Lung (tissue), 12 donors: ENCODE data around the gene ROR1. TPM values are rescaled to one million over a fixed set of nuclear protein-coding genes. Genes with fewer than 3 reads are reported as not detected.

Experiments used
- ATAC-seq: fragments of 200-7000 bp; cut with Tn5 transposase; one replicate; pipeline ENCODE4 v1.9.1; 2020; ENCODE audit warnings: moderate number of reproducible peaks; ENCODE audit not compliant: insufficient read depth, low FRiP score
- DNase-seq, 3 donors: peaks; one replicate each; pipeline ENCODE4 v3.0.0-alpha.2; 2013 to 2017
- H3K27ac ChIP-seq, 2 donors: one replicate each; pipeline ENCODE4 v1.5.1; 2013; ENCODE audit warnings: mild to moderate bottlenecking in 2 of 2, moderate library complexity in 2 of 2, control low read depth in 1 of 2, inconsistent platforms in 1 of 2, low read depth in 1 of 2, low read length in 1 of 2
- H3K27me3 ChIP-seq, 3 donors: one replicate each; pipeline ENCODE4 v1.5.1; 2013; ENCODE audit warnings: low read length in 2 of 3; ENCODE audit not compliant: control insufficient read depth in 3 of 3, insufficient read depth in 3 of 3
- H3K36me3 ChIP-seq, 4 donors: one replicate each; pipeline ENCODE4 v1.5.1; 2013; ENCODE audit warnings: low read length in 4 of 4, mild to moderate bottlenecking in 1 of 4, moderate library complexity in 1 of 4; ENCODE audit not compliant: control insufficient read depth in 4 of 4, insufficient read depth in 4 of 4
- H3K4me1 ChIP-seq, 5 donors: one replicate each; pipeline ENCODE4 v1.5.1; 2013; ENCODE audit warnings: low read length in 5 of 5, mild to moderate bottlenecking in 2 of 5, moderate library complexity in 1 of 5; ENCODE audit not compliant: control insufficient read depth in 5 of 5, insufficient read depth in 5 of 5
- H3K4me3 ChIP-seq: one replicate; pipeline ENCODE4 v1.5.1; 2013; ENCODE audit warnings: mild to moderate bottlenecking, control low read depth, moderate library complexity
- H3K9ac ChIP-seq, 2 donors: one replicate each; pipeline ENCODE4 v1.5.1; 2013; ENCODE audit warnings: low read length in 2 of 2, control low read depth in 1 of 2; ENCODE audit not compliant: insufficient read depth in 1 of 2
- H3K9me3 ChIP-seq, 4 donors: one replicate each; pipeline ENCODE4 v1.5.1; 2013; ENCODE audit warnings: low read length in 3 of 4, mild to moderate bottlenecking in 1 of 4, moderate library complexity in 1 of 4; ENCODE audit not compliant: control insufficient read depth in 4 of 4, insufficient read depth in 3 of 4
- WGBS, 2 donors: extraction: QIAGEN DNeasy Blood & Tissue Kit; methylation state at CpG; one replicate each; pipeline ENCODE4 v1.1.7; 2013; 5-methylcytosine and 5-hydroxymethylcytosine counted together
- polyA plus RNA-seq, 2 donors: library from polyadenylated mRNA; stranded (reverse); fragments of 200-250 nt; gene quantifications; one replicate each; pipeline ENCODE4 v1.2.1, GENCODE V29; 2013
- total RNA-seq, 2 donors: library from RNA; depleted of rRNA in 1 of 2; stranded (reverse); fragments of >200 nt in 1 of 2; gene quantifications; one replicate each; pipeline ENCODE4 v1.2.1, GENCODE V29; 2014 to 2021
- TF ChIP-seq, protein P1 (sequence below): IDR thresholded peaks from 2 replicates; pipeline ENCODE4 v1.5.1; 2012; ENCODE audit warnings: mild to moderate bottlenecking; ENCODE audit errors: control extremely low read depth, extremely low read depth
- donor health status: control.
- donor health status: control.
- donor health status: Bipolar disorder and iron deficiency.
- donor health status: healthy.
- donor health status: DM: yes; HTN: yes; CAD: no.

Gene ROR1
- total and polyA plus RNA-seq, 4 donors: 2.9 to 47.0 (median 14.0) TPM

DNA sequence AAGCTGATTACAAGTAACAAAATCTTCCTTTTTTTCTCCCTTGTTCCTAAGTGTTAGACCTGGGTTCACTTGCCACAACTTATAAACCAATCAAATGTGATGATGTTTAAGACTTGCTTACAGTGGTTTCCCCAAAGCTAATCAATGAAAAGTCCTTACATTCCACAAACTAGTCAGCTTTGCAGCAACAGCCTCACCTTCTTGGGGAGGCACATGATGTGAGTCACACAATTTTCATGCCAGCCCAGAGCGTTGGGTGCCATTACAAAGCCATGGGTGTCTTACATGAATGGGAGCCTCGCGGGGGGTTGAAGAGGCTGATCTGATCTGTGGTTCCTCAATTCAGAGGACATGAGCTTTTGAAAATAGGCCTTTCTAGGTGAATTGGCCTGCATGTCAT is 338.0 kb downstream of the ROR1 start:
- H3K27me3 ChIP-seq: no peaks in the 10 kb centered on the region
- peaks cover 0 to 5% (median 1%) of the 10 kb centered on the region in 4 donors for H3K36me3 ChIP-seq
- H3K9ac ChIP-seq: no peak overlapping the region
- no peak for ATAC-seq
- 75 to 82% methylated on average over 3 of the region's 3 CpGs for WGBS, 2 donors
- H3K27ac ChIP-seq: no peak overlapping the region
- H3K4me1 ChIP-seq: peaks cover 0 to 10% (median 2%) of the 10 kb centered on the region in 5 donors
- TF ChIP-seq, protein P1, sequence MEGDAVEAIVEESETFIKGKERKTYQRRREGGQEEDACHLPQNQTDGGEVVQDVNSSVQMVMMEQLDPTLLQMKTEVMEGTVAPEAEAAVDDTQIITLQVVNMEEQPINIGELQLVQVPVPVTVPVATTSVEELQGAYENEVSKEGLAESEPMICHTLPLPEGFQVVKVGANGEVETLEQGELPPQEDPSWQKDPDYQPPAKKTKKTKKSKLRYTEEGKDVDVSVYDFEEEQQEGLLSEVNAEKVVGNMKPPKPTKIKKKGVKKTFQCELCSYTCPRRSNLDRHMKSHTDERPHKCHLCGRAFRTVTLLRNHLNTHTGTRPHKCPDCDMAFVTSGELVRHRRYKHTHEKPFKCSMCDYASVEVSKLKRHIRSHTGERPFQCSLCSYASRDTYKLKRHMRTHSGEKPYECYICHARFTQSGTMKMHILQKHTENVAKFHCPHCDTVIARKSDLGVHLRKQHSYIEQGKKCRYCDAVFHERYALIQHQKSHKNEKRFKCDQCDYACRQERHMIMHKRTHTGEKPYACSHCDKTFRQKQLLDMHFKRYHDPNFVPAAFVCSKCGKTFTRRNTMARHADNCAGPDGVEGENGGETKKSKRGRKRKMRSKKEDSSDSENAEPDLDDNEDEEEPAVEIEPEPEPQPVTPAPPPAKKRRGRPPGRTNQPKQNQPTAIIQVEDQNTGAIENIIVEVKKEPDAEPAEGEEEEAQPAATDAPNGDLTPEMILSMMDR: no peak
- no peak for DNase-seq
- H3K9me3 ChIP-seq: no peaks in the 10 kb centered on the region
- no peak overlapping the region for H3K4me3 ChIP-seq

DNA sequence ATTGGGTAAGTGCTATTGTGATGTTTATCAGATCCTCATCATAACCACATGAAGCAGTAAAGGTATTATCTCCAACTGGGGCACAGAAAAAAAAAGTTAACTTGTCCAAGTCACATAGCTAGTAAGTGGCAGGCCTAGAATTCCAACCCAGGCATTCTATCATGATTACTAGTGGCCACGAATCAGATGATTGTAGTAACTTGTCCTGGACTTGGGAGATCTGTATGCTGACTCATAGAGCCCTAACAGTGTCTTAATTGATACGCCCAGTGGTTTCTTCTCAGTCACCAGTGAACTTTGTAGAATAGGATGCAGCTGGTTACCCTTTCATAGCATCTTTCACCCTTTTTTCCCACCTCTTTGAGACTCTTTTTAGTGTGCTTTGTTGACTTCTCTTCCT is 338.5 kb downstream of the ROR1 start:
- peaks cover 0 to 10% (median 2%) of the 10 kb centered on the region in 5 donors for H3K4me1 ChIP-seq
- DNase-seq (no peak), ATAC-seq (no peak)
- WGBS, 2 donors: 85 to 90% methylated on average over 2 of the region's 2 CpGs
- H3K9me3 ChIP-seq: no peaks in the 10 kb centered on the region
- no peak overlapping the region for H3K4me3 ChIP-seq
- TF ChIP-seq, protein P1: no peak
- H3K27ac ChIP-seq: no peak overlapping the region
- H3K27me3 ChIP-seq: no peaks in the 10 kb centered on the region
- H3K36me3 ChIP-seq: peaks cover 0 to 5% (median 1%) of the 10 kb centered on the region in 4 donors
- no peak overlapping the region for H3K9ac ChIP-seq

DNA sequence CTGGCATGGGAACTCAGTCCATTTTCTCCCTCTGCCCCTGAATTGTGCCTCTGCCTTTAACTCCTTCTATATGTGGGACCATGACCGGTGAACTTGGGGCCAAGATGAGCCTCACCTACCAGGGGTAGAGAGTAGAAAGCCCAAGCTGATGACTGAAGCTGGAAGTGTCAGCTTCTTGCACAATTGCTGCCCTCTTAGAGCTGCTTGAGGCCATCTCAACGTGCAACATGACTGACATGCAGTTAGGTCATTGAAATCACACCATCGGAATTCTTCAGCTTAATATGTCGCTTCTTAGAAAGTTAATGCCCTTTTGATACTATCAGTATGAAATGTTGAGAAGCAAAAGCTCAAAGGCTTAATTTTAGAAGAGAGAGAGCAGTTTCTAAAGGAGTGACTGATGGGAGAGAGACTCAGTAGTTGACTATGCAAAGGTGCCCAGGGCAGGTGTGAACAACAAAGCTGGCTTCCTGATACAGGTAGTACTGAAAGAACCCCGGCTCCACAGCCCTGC is 340.3 kb downstream of the ROR1 start:
- no peaks in the 10 kb centered on the region for H3K9me3 ChIP-seq
- H3K27me3 ChIP-seq: no peaks in the 10 kb centered on the region
- no peak overlapping the region for H3K9ac ChIP-seq
- TF ChIP-seq, protein P1: no peak
- 78 to 83% methylated on average over 5 of the region's 5 CpGs for WGBS, 2 donors
- H3K27ac ChIP-seq: no peak overlapping the region
- H3K36me3 ChIP-seq: peaks cover 0 to 5% (median 0%) of the 10 kb centered on the region in 4 donors
- H3K4me1 ChIP-seq: peaks cover 0 to 10% (median 0%) of the 10 kb centered on the region in 5 donors
- DNase-seq: no peak
- H3K4me3 ChIP-seq: no peak overlapping the region
- no peak for ATAC-seq

DNA sequence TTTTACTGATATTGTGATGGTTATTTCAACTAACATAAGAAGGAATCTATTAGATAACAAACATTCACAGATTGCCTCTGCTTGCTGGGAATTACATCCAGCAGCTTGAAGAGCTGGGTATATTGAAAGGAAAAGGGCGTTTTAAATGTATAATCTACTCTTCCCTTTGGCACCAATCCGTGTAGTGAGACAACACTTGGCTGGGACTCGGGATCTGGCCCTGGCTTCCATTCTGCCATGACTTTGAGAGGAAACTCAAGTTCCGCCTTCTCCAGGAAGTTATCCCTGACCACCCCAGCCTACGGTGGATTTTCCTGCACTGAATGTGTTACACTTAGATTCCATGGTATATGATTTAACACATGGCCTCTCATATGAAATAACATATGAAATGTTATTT is 342.7 kb downstream of the ROR1 start:
- Histone ChIP-seq H3K9ac (no peak overlapping the region), H3K9me3 (no peaks in the 10 kb centered on the region), H3K4me3 (no peak overlapping the region), H3K4me1 (peaks cover 0 to 10% (median 0%) of the 10 kb centered on the region in 5 donors), H3K27me3 (no peaks in the 10 kb centered on the region), H3K27ac (no peak overlapping the region), H3K36me3 (peaks cover 0 to 5% (median 0%) of the 10 kb centered on the region in 4 donors)
- DNase-seq (peak; percentile 45 to 67 (median 61)), ATAC-seq (no peak)
- WGBS, 2 donors: 55 to 76% methylated on average over 5 of the region's 5 CpGs
- TF ChIP-seq, protein P1: no peak
